A375 (cell line): ENCODE results near the gene RAVER2. TPM values are rescaled to one million over a fixed set of nuclear protein-coding genes. Genes with fewer than 3 reads are reported as not detected.

Experiments used
- total RNA-seq: library from RNA; depleted of rRNA; stranded (reverse); fragments of >200 nt; shearing (Covaris generic); gene quantifications from 2 replicates; pipeline ENCODE4 v1.2.3, GENCODE V29; 2014; rRNA removed

The RAVER2 gene
- 11.5 and 12.6 TPM in 2 replicates for total RNA-seq

GRCh38 chr1:64744492-64745180 is at the start of gene RAVER2:
TSS of gene RAVER2 (plus strand) at chr1:64745075. CDS start at chr1:64745173, 98 bp downstream.

Other genes starting within 250 kb of the RAVER2 start
- 43.4 and 60.4 TPM in 2 replicates for gene JAK1, start 221.5 kb downstream of the RAVER2 start, total RNA-seq